Stomach (tissue), 9 donors: Measurements from ENCODE around the gene GALK1. TPM values are rescaled to one million over a fixed set of nuclear protein-coding genes. Genes with fewer than 3 reads are reported as not detected.
"Not testable (repeated sequence)": the region's sequence is repeated elsewhere in the genome, so short reads cannot be mapped to it uniquely, and the experiment has no call there.

Source experiments
- DNase-seq, 2 donors: peaks; one replicate each; pipeline versions ENCODE4 v3.0.0 to v3.0.0-alpha.2; 2013 to 2019
- H3K27ac ChIP-seq, 5 donors: fragments of 200-600 bp in 4 of 5; sonication (generic) in 4 of 5; one replicate each; pipeline ENCODE4 v1.5.1; 2013 to 2019; ENCODE audit warnings: mild to moderate bottlenecking in 1 of 5, moderate library complexity in 1 of 5
- H3K27me3 ChIP-seq, 3 donors: fragments of 200-600 bp; sonication (generic); one replicate each; pipeline ENCODE4 v1.5.1; 2017 to 2019; ENCODE audit warnings: mixed run types in 1 of 3
- H3K36me3 ChIP-seq, 4 donors: fragments of 200-600 bp; sonication (generic); 1 replicate in 3 of 4; 2 replicates in 1 of 4; pipeline ENCODE4 v1.5.1; 2016 to 2019
- H3K4me1 ChIP-seq, 4 donors: fragments of 200-600 bp; sonication (generic); one replicate each; pipeline ENCODE4 v1.5.1; 2016 to 2019
- H3K4me3 ChIP-seq, 4 donors: fragments of 200-600 bp; sonication (generic) in 3 of 4; one replicate each; pipeline ENCODE4 v1.5.1; 2016 to 2019; ENCODE audit warnings: mild to moderate bottlenecking in 1 of 4
- H3K9me3 ChIP-seq, 4 donors: fragments of 200-600 bp; sonication (generic); one replicate each; pipeline ENCODE4 v1.5.1; 2016 to 2019
- CTCF ChIP-seq, 7 experiments: fragments of 450-650 bp in 4 of 7; fragments of 200-600 bp in 3 of 7; sonication (generic) in 3 of 7; IDR thresholded peaks; one replicate each; pipeline ENCODE4 v1.5.1; 2016 to 2019; ENCODE audit warnings: antibody characterized with exemption in 7 of 7, control low read depth in 2 of 7, mild to moderate bottlenecking in 1 of 7
- EP300 ChIP-seq: sonication (generic); formaldehyde crosslinking; IDR thresholded peaks from one replicate; pipeline ENCODE4 v1.6.1; 2017; ENCODE audit warnings: antibody characterized with exemption
- POLR2A ChIP-seq, 4 donors: fragments of 450-650 bp; IDR thresholded peaks; one replicate each; pipeline ENCODE4 v1.6.1; 2016; ENCODE audit warnings: antibody characterized with exemption in 4 of 4, control low read depth in 2 of 4, mild to moderate bottlenecking in 1 of 4, moderate library complexity in 1 of 4
- POLR2AphosphoS5 ChIP-seq, 3 donors: sonication (generic); formaldehyde crosslinking; IDR thresholded peaks; one replicate each; pipeline ENCODE4 v1.6.1; 2016; ENCODE audit warnings: antibody characterized with exemption in 3 of 3
- WGBS, 5 donors: extraction: QIAGEN DNeasy Blood & Tissue Kit in 3 of 5; methylation state at CpG; one replicate each; pipeline versions ENCODE4 v1.1.5 to v1.1.7; 2013 to 2018; 5-methylcytosine and 5-hydroxymethylcytosine counted together
- intact Hi-C: fragments of 100-400 bp; cut with DNase I; formaldehyde crosslinking; loops from one replicate; pipeline ENCODE4 v1.15.1; 2023; ENCODE audit warnings: low total_unique reads
- polyA plus RNA-seq, 3 donors: library from polyadenylated mRNA; stranded (reverse); fragments of 200-250 nt; gene quantifications; one replicate each; pipeline ENCODE4 v1.2.3, GENCODE V29; 2013
- total RNA-seq, 5 donors: library from RNA; depleted of rRNA; stranded (reverse); fragments of >200 nt; gene quantifications; one replicate each; pipeline versions ENCODE4 v1.1.0 to v1.2.3, GENCODE V29; 2014 to 2016
- donor health status: healthy with polysubstance abuse.
- donor health status: Bipolar disorder and iron deficiency.
- donor health status: healthy.

The GALK1 gene
- total and polyA plus RNA-seq, 8 donors, result 7.6 to 57.1 (median 34.5) TPM

GRCh38 chr17:75812096-75813013 lies 47.4 kb upstream of the GALK1 start:
- 87 to 94% (median 89%) methylated on average over 15 to 27 of the region's 27 CpGs for WGBS, 5 donors
- peaks cover 22 to 28% (median 25%) of the 10 kb centered on the region in 4 donors for H3K4me1 ChIP-seq
- TF ChIP-seq CTCF (IDR thresholded peaks at IDR 0.05) (no peak), POLR2AphosphoS5 (IDR thresholded peaks at IDR 0.05) (no peak), POLR2A (IDR thresholded peaks at IDR 0.05) (no peak), EP300 (no peak)
- DNase-seq, result no peak
- peaks cover 51 to 82% (median 79%) of the 10 kb centered on the region in 4 donors for H3K36me3 ChIP-seq
- no peaks in the 10 kb centered on the region for H3K27me3 ChIP-seq
- H3K27ac ChIP-seq, result no peak overlapping the region
- intact Hi-C loops, result no loop called here
- no peak overlapping the region for H3K4me3 ChIP-seq
- H3K9me3 ChIP-seq, result no peaks in the 10 kb centered on the region

GRCh38 chr17:75811174-75811573 lies 46.2 kb upstream of the GALK1 start:
- no peaks in the 10 kb centered on the region for H3K9me3 ChIP-seq
- no peaks in the 10 kb centered on the region for H3K27me3 ChIP-seq
- no peak overlapping the region for H3K4me3 ChIP-seq
- DNase-seq, result no peak
- WGBS, 5 donors, result 88 to 97% (median 95%) methylated on average over 7 of the region's 7 CpGs
- TF ChIP-seq CTCF (IDR thresholded peaks at IDR 0.05) (no peak), POLR2A (IDR thresholded peaks at IDR 0.05) (no peak), POLR2AphosphoS5 (IDR thresholded peaks at IDR 0.05) (no peak), EP300 (no peak)
- no peak overlapping the region for H3K27ac ChIP-seq
- intact Hi-C loops, result no loop called here
- H3K36me3 ChIP-seq, result peaks cover 43 to 71% (median 68%) of the 10 kb centered on the region in 4 donors
- H3K4me1 ChIP-seq, result peaks cover 22 to 31% (median 27%) of the 10 kb centered on the region in 4 donors

DNA sequence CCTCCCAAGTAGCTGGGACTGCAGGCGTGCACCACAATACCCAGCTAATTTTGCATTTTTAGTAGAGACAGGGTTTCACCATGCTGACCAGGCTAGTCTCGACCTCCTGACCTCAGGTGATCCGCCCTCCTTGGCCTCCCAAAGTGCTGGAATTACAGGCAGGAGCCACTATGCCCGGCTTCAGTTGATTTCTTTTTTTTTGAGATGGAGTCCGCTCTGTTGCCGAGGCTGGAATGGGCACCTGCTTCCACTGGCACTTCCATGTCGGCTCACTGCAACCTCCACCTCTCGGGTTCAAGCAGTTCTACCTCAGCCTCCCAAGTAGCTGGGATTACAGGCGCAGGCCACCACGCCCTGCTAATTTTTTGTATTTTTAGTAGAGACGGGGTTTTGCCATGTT lies 45.8 kb upstream of the GALK1 start:
- H3K27ac ChIP-seq, H3K9me3 ChIP-seq, intact Hi-C loops, H3K27me3 ChIP-seq, H3K4me3 ChIP-seq, DNase-seq: not testable (repeated sequence)
- Histone ChIP-seq H3K36me3 (peaks cover 43 to 66% (median 64%) of the 10 kb centered on the region in 4 donors), H3K4me1 (peaks cover 22 to 31% (median 27%) of the 10 kb centered on the region in 4 donors)
- WGBS, 5 donors, result 91 to 98% (median 95%) methylated on average over 11 of the region's 11 CpGs

DNA sequence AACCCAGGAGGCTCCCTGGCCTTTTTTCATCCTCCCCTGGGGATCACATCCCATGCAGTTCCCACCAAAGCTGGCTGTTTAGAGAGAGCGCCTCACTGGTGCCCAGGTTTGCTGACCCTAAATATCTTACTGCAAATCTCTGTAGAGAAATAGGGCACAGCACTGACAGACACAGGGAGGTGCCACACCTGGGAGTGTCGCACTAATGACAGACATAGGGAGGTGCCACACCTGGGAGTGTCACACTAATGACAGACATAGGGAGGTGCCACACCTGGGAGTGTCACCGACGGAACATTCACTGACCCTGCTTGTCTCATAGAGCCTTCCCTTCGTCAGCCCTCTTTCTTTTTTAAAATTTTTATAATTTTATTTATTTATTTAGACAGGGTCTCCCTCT lies 45.2 kb upstream of the GALK1 start:
- peaks cover 40 to 61% (median 59%) of the 10 kb centered on the region in 4 donors for H3K36me3 ChIP-seq
- TF ChIP-seq EP300 (no peak), POLR2AphosphoS5 (IDR thresholded peaks at IDR 0.05) (no peak), POLR2A (IDR thresholded peaks at IDR 0.05) (no peak), CTCF (IDR thresholded peaks at IDR 0.05) (no peak)
- H3K4me3 ChIP-seq, result no peak overlapping the region
- no peaks in the 10 kb centered on the region for H3K9me3 ChIP-seq
- peak overlapping the region in 4 of 5 donors; percentile 55 to 76 (median 68) for H3K27ac ChIP-seq
- intact Hi-C loops, result no loop called here
- H3K27me3 ChIP-seq, result no peaks in the 10 kb centered on the region
- peaks cover 22 to 31% (median 27%) of the 10 kb centered on the region in 4 donors for H3K4me1 ChIP-seq
- peak in 1 of 2 donors; percentile 50 for DNase-seq
- WGBS, 5 donors, result 81 to 94% (median 84%) methylated on average over 5 of the region's 5 CpGs
